HepG2 (cell line): Measurements from ENCODE around the gene PSMD5. TPM values are rescaled to one million over a fixed set of nuclear protein-coding genes. Genes with fewer than 3 reads are reported as not detected.
A peak's percentile ranks its signal among the peaks of the same experiment; 100 is the strongest.

ENCODE experiments used
- ATAC-seq: fragments of 200-7000 bp; cut with Tn5 transposase; 3 replicates; pipeline ENCODE4 v1.9.1; 2020; ENCODE audit warnings: mild to moderate bottlenecking, moderate library complexity
- BruUV-seq: library from RNA; stranded (reverse); fragments of 400-500 nt; replicated peaks from 2 replicates; lab custom pipeline; 2021; lab: Mats Ljungman, UMichigan
- CTCF ChIA-PET: fragments of 300-600 bp; formaldehyde crosslinking; extraction: SDS; loops from one replicate; lab custom pipeline; 2021; ENCODE audit warnings: low total read pairs, inconsistent platforms, low intra/inter-chr PET ratio; lab: Yijun Ruan, JAX
- POLR2A ChIA-PET: fragments of 350-600 bp; sonication (Branson Sonifier 250); formaldehyde crosslinking; loops from one replicate; lab custom pipeline; 2020; ENCODE audit warnings: antibody characterized with exemption, inconsistent platforms; lab: Yijun Ruan, JAX
- DNase-seq: peaks from one replicate; pipeline ENCODE4 v3.0.0-alpha.2; 2015; ENCODE audit warnings: low spot score
- FAIRE-seq: peaks from 3 replicates; lab custom pipeline; 2011; peaks lifted over from hg19 to GRCh38; lab: Jason Lieb, UNC
- H2AFZ ChIP-seq: one replicate; pipeline ENCODE4 v1.6.1; 2011; ENCODE audit warnings: low read length, inconsistent platforms
- H3K27ac ChIP-seq: fragments of 300-600 bp; 3 replicates; pipeline ENCODE4 v1.8.0; 2011; ENCODE audit warnings: mixed run types, mild to moderate bottlenecking, mixed read lengths, low read length, inconsistent platforms; ENCODE audit not compliant: insufficient read depth; ENCODE audit errors: extremely low read length
- H3K27me3 ChIP-seq, 2 experiments: fragments of 200-600 bp in 1 of 2; 2 replicates in 1 of 2; 3 replicates in 1 of 2; pipeline versions ENCODE4 v1.6.0 to v1.8.0; 2011; ENCODE audit warnings: low read length in 2 of 2, mild to moderate bottlenecking in 2 of 2, moderate library complexity in 2 of 2, inconsistent platforms in 1 of 2; ENCODE audit not compliant: insufficient read depth in 2 of 2, control insufficient read depth in 1 of 2
- H3K36me3 ChIP-seq, 2 experiments: fragments of 200-600 bp in 1 of 2; replicated peaks in 1 of 2; 2 replicates in 1 of 2; 3 replicates in 1 of 2; pipeline versions ENCODE4 v1.5.1 to v1.8.0; 2011; ENCODE audit warnings: low read length in 2 of 2, inconsistent platforms in 1 of 2; ENCODE audit not compliant: insufficient read depth in 2 of 2, control insufficient read depth in 1 of 2
- H3K4me1 ChIP-seq: 2 replicates; pipeline ENCODE4 v1.5.1; 2012; ENCODE audit warnings: low read length, inconsistent platforms; ENCODE audit not compliant: insufficient read depth
- H3K4me2 ChIP-seq: 2 replicates; pipeline ENCODE4 v1.6.0; 2011; ENCODE audit warnings: low read depth, low read length, inconsistent platforms
- H3K4me3 ChIP-seq, 3 experiments: fragments of 200-600 bp in 1 of 3; sonication (generic), shearing (Covaris generic) in 1 of 3; replicated peaks in 1 of 3; 2 replicates each; pipeline ENCODE4 v1.5.1; 2011 to 2016; ENCODE audit warnings: low read length in 3 of 3, inconsistent platforms in 2 of 3, low read depth in 2 of 3, mild to moderate bottlenecking in 2 of 3, control low read depth in 1 of 3, mixed read lengths in 1 of 3; ENCODE audit not compliant: insufficient read depth in 1 of 3
- H3K79me2 ChIP-seq: one replicate; pipeline ENCODE4 v1.6.1; 2011; ENCODE audit warnings: low read length, inconsistent platforms; ENCODE audit not compliant: insufficient read depth
- H3K9ac ChIP-seq: 2 replicates; pipeline ENCODE4 v1.6.0; 2011; ENCODE audit warnings: mild to moderate bottlenecking, low read depth, low read length, inconsistent platforms; ENCODE audit not compliant: insufficient read depth
- H3K9me3 ChIP-seq: 2 replicates; pipeline ENCODE4 v1.5.1; 2012; ENCODE audit warnings: mild to moderate bottlenecking, low read length
- H4K20me1 ChIP-seq: 2 replicates; pipeline ENCODE4 v1.6.0; 2011; ENCODE audit warnings: inconsistent platforms, mild to moderate bottlenecking, low read length, moderate library complexity; ENCODE audit not compliant: insufficient read depth
- ATF4 ChIP-seq, 2 experiments: fragments of 450-650 bp in 1 of 2; sonication (generic) in 1 of 2; formaldehyde crosslinking; IDR thresholded peaks; 2 replicates each; pipeline versions ENCODE4 v1.5.0 to v1.8.0; 2020 to 2022; ENCODE audit warnings: mild to moderate bottlenecking in 1 of 2, missing genetic modification reagents in 1 of 2
- NR2F2 ChIP-seq: IDR thresholded peaks from 2 replicates; pipeline ENCODE4 v1.6.1; 2012; ENCODE audit warnings: low read depth, inconsistent platforms, borderline replicate concordance
- RAD51 ChIP-seq: fragments of 450-650 bp; IDR thresholded peaks from 2 replicates; pipeline ENCODE4 v1.6.1; 2016; ENCODE audit warnings: borderline replicate concordance
- TFDP1 ChIP-seq: IDR thresholded peaks from 2 replicates; pipeline ENCODE4 v1.6.1; 2016; ENCODE audit warnings: missing compliant biosample characterization, missing genetic modification reagents, borderline replicate concordance
- ZBTB40 ChIP-seq, 2 experiments: fragments of 450-650 bp in 1 of 2; sonication (generic) in 1 of 2; formaldehyde crosslinking in 1 of 2; IDR thresholded peaks; 2 replicates each; pipeline versions ENCODE4 v1.6.1 to v1.8.0; 2016 to 2022; ENCODE audit warnings: antibody characterized with exemption in 1 of 2, mild to moderate bottlenecking in 1 of 2, missing genetic modification reagents in 1 of 2
- ZNF10 ChIP-seq: sonication (generic); formaldehyde crosslinking; IDR thresholded peaks from 2 replicates; pipeline ENCODE4 v1.4.0; 2020; ENCODE audit warnings: mild to moderate bottlenecking, low read depth, missing genetic modification reagents, borderline replicate concordance
- WGBS: methylation state at CpG from one replicate; pipeline ENCODE4 v1.1.6; 2017; ENCODE audit warnings: low lambda C conversion rate; 5-methylcytosine and 5-hydroxymethylcytosine counted together
- in situ Hi-C: cut with HindIII; loops from 2 replicates; pipeline ENCODE4 v1.10.0; 2017; ENCODE audit warnings: low pct_unique_long_range_greater_than_20kb; ENCODE audit not compliant: extremely low pct_ligation_motif_present
- intact Hi-C: fragments of 100-400 bp; cut with micrococcal nuclease; formaldehyde crosslinking; loops from one replicate; pipeline ENCODE4 v1.10.0; 2022; ENCODE audit not compliant: unreplicated experiment
- polyA plus RNA-seq, 8 experiments: library from polyadenylated mRNA; depleted of rRNA in 3 of 8; stranded (reverse) in 7 of 8; unstranded in 1 of 8; fragments of >200 nt; fragmentation: Illumina TruSeq in 4 of 8; extraction: Trizol in 4 of 8; gene quantifications; 2 replicates each; pipeline versions ENCODE4 v1.2.1 to v1.2.3, GENCODE V29; 2011 to 2016; ENCODE audit warnings: low read depth in 4 of 8, missing spikeins in 1 of 8, mixed read lengths in 1 of 8; ENCODE audit not compliant: insufficient read depth in 1 of 8
- total RNA-seq, 5 experiments: library from RNA; depleted of rRNA; stranded (reverse); fragments of >200 nt; fragmentation: Illumina TruSeq; extraction: Trizol; gene quantifications; 2 replicates each; pipeline ENCODE4 v1.2.3, GENCODE V29; 2016; ENCODE audit warnings: low read depth in 1 of 5

The PSMD5 gene
- total and polyA plus RNA-seq, 2 of the 13 experiments (the other 11 are each of a cell fraction or from before 2014, with no cell fraction given): 12.7 to 18.1 TPM

GRCh38 chr9:120820095-120820494 lies 22.6 kb downstream of the PSMD5 start (continued):
- TF ChIP-seq TFDP1 (CRISPR knock-in tag) (no peak), NR2F2 (no peak)

GRCh38 chr9:120818595-120818994 lies 24.1 kb downstream of the PSMD5 start:
- no peak for ATAC-seq
- FAIRE-seq: no peak
- ChIA-PET CTCF (no interaction called here), POLR2A (no interaction called here)
- H3K4me3 ChIP-seq: no peak overlapping the region
- no peak overlapping the region for H2AFZ ChIP-seq
- peaks cover 13% of the 10 kb centered on the region for H3K4me1 ChIP-seq
- H3K4me2 ChIP-seq: no peak overlapping the region
- no peaks in the 10 kb centered on the region for H3K79me2 ChIP-seq
- no TSS peak for BruUV-seq
- DNase-seq: no peak
- no peak overlapping the region for H3K9ac ChIP-seq
- TF ChIP-seq RAD51 (no peak), ATF4 (CRISPR knock-in tag; IDR thresholded peaks at IDR 0.05) (no peak), ZNF10 (CRISPR knock-in tag) (no peak), ZBTB40 (IDR thresholded peaks at IDR 0.05) (peak; percentile 53; the same call in 1 of the 2 replicates), ZBTB40 (CRISPR knock-in tag; IDR thresholded peaks at IDR 0.05) (no peak)
- WGBS: 91% methylated on average over 1 of the region's 1 CpG
- no peaks in the 10 kb centered on the region for H3K27me3 ChIP-seq
- no peak overlapping the region for H3K27ac ChIP-seq
- intact Hi-C loops: no loop called here
- H3K36me3 ChIP-seq: peaks cover 0 to 34% of the 10 kb centered on the region in 2 experiments; a peak in 3 of 5 replicates
- H4K20me1 ChIP-seq: no peaks in the 10 kb centered on the region
- no peaks in the 10 kb centered on the region for H3K9me3 ChIP-seq
- in situ Hi-C loops: no loop called here
